Activated T-helper 1 cell treated with anti-CD3 and anti-CD28 coated beads, Interleukin-12 subunit alpha, Interleukin-12 subunit beta, Interleukin-2, Interleukin-4 antibody, amounts not matched to agents 30 ng/mL and 10 ng/mL and 1 ng/mL, durations not matched to agents 14 hours and 24 hours and 36 hours (primary cell): ENCODE measurements around the gene SCYL1. TPM values are rescaled to one million over a fixed set of nuclear protein-coding genes. Genes with fewer than 3 reads are reported as not detected.

Experiments
- DNase-seq: peaks from one replicate; pipeline ENCODE4 v3.0.0; 2021; ENCODE audit warnings: low spot score
- H3K27ac Mint-ChIP-seq: one replicate; pipeline ENCODE4 v1.8.0; 2021; ENCODE audit warnings: mild to moderate bottlenecking, mixed read lengths
- H3K27me3 Mint-ChIP-seq: one replicate; pipeline ENCODE4 v1.8.0; 2022; ENCODE audit warnings: mild to moderate bottlenecking, moderate library complexity, mixed read lengths; ENCODE audit not compliant: insufficient read depth
- H3K36me3 Mint-ChIP-seq: one replicate; pipeline ENCODE4 v1.8.0; 2021; ENCODE audit warnings: low read depth, mixed read lengths
- H3K4me1 Mint-ChIP-seq: one replicate; pipeline ENCODE4 v1.8.0; 2021; ENCODE audit warnings: low read depth, mixed read lengths
- H3K4me3 Mint-ChIP-seq: one replicate; pipeline ENCODE4 v1.8.0; 2021; ENCODE audit warnings: mild to moderate bottlenecking, moderate library complexity, mixed read lengths
- H3K9me3 Mint-ChIP-seq: one replicate; pipeline ENCODE4 v1.8.0; 2021; ENCODE audit warnings: mixed read lengths
- intact Hi-C: fragments of 100-400 bp; cut with micrococcal nuclease; formaldehyde crosslinking; loops from one replicate; pipeline ENCODE4 v1.15.1; 2024
- total RNA-seq: library from RNA; stranded (reverse); gene quantifications from 2 replicates; pipeline ENCODE4 v1.2.3, GENCODE V29; 2022

The SCYL1 gene
- 103 and 109 TPM in 2 replicates for total RNA-seq

GRCh38 chr11:65524741-65525545 lies at the start of gene SCYL1:
Gene SCYL1, plus strand, starts transcription at chr11:65525083. Its CDS starts 71 bp downstream, at chr11:65525154.
- peaks cover 46% of the 10 kb centered on the region for H3K4me1 Mint-ChIP-seq

DNA sequence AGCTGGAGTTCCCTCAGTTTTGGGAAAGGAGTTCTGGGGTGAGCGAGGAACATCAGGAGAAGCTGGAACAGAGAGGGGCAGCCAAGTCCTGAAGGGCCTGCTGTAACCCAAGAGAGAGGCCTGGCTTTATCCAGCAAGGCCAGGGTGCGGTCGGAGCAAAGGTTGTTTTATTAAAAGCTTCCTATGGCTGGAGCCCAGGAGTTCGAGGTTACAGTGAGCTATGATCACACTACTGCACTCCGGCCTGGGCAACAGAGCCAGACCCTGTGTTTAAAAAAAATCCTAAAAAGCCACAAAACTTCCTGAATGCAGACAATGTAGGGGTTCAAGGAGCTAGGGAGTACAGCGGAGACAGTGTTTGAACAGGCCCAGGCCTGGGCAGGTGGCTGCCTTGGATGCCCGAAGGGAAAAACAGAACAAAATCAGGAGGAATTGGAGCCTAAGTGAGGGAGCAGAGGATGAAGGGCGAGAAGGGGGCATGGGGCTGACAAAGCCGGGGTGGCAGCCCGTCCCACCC lies 48.2 kb upstream of the SCYL1 start:
- Mint-ChIP-seq H3K27me3 (peaks cover 1% of the 10 kb centered on the region), H3K4me1 (peaks cover 15% of the 10 kb centered on the region), H3K36me3 (peaks cover 3% of the 10 kb centered on the region), H3K4me3 (peak overlapping the region; percentile 99), H3K9me3 (no peaks in the 10 kb centered on the region), H3K27ac (peak overlapping the region; percentile 96)
- DNase-seq, result no peak
- intact Hi-C loops, result loop anchor here (1.0 to 5.0 kb wide), 5 partner anchors 11 to 599 kb away; partner anchors contain the start of gene EHD1

More at GRCh38 chr11:65524741-65525545, at the start of gene SCYL1:
- intact Hi-C loops, result loop anchor here (1.0 kb wide), 2 partner anchors 15 to 21 kb away; no protein-coding TSS in a partner anchor
- no peaks in the 10 kb centered on the region for H3K9me3 Mint-ChIP-seq
- peak; percentile 71 for DNase-seq
- peaks cover 15% of the 10 kb centered on the region for H3K36me3 Mint-ChIP-seq
- H3K27ac Mint-ChIP-seq, result peak within 1 kb of the TSS; percentile 82
- no peaks in the 10 kb centered on the region for H3K27me3 Mint-ChIP-seq
- H3K4me3 Mint-ChIP-seq, result peak within 1 kb of the TSS; percentile 89

DNA sequence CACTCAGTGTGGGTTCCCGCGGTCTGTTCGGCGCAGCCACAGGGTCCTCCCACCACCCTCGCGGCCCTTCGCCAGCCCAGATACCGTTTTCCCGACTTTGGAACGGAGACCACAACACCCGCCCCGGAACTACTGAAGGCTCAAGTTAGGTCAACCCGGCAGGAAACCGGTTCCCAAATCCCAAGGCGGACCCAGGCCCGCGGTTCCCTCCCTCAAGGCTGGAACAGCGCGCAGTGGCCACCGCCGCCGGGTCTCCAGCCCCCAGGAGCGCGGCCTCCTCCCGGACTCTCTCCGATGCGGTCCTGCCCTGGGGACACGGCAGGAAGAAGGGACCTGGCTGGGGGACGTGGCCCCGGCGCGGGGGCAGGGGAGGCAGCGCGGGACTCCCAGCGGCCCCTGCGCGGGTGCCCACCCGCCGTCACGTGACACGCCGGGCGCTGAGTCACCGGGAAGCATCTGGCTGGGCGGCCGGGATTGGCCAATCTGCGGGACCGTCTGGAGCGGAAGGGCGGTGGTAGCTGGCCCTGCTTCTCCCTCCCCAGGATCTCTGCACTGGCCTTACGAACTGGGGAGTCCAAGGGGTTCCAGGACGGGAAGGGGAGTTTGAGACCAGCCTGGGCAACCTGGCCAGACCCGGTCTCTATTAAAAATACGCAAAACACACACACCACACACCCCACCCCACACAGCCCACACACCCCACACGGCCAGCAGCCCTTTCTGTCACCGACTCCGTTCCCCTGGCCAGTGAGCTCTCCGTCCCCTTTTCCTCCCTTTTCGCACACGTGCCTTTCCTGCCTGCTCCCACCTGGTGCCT lies 47.5 kb upstream of the SCYL1 start:
- Mint-ChIP-seq H3K27ac (peak overlapping the region; percentile 100), H3K27me3 (peaks cover 4% of the 10 kb centered on the region), H3K4me3 (peak overlapping the region; percentile 99), H3K36me3 (peaks cover 3% of the 10 kb centered on the region), H3K9me3 (no peaks in the 10 kb centered on the region), H3K4me1 (peaks cover 9% of the 10 kb centered on the region)
- intact Hi-C loops, result loop anchor here (1.0 to 5.0 kb wide), 5 partner anchors 10 to 600 kb away; partner anchors contain the start of gene EHD1
- peak; percentile 89 for DNase-seq

- H3K36me3 Mint-ChIP-seq, result peaks cover 3% of the 10 kb centered on the region
- peak overlapping the region; percentile 23 for H3K27ac Mint-ChIP-seq
- intact Hi-C loops, result loop anchor here (5.0 kb wide), 1 partner anchor 601 kb away; the partner anchor contains the start of gene EHD1
- DNase-seq, result no peak
- no peaks in the 10 kb centered on the region for H3K9me3 Mint-ChIP-seq
- peaks cover 6% of the 10 kb centered on the region for H3K27me3 Mint-ChIP-seq
- H3K4me1 Mint-ChIP-seq, result peaks cover 9% of the 10 kb centered on the region
- H3K4me3 Mint-ChIP-seq, result peak overlapping the region; percentile 63
Measured at GRCh38 chr11:65478388-65479183, 46.3 kb upstream of the SCYL1 start.

DNA sequence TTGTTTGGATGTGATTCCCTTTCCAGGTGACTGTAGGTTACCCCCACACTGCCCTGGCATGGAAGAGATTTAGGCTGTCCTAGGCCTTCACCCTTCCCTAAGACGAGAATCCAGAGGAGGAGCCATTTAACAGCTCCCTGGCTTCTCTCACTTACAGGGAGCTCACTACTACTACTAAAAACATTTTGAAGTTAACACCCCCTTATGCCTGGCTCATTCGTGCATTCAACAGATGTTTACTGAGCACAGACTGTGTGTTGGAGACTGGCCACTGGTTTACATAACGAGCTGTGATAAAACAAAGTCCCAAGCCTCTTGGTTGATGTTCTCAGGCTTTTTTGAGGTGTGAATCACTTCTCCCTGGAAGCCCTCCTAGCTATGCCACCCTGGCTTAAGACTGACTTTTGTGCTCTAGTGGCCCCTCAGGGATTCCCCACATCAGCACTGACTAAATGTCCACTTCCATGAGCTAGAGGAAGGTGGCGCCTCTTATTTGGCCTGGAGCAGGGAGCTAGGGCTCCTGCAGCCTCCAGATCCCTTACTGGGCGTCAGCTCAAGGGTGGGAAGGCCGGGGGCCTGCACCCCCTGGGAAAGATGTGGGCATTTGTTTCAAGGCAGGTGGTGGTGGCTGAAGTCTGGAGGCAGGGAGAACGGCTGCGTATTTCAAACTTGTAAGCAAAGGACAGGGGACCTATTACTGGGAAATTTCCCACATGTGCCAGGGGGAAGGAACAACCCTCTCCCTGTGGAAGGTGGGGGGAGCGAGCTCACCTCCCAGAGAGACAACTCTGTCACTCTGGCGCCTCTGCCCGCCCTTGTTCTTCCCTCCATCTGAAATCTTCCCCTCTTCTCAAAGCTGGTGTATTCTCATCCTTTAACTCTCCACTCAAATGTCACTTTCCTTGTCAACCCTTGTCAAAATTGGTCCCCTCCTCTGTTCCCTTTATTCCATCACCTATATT lies 45.4 kb upstream of the SCYL1 start:
- no peak for DNase-seq
- peak overlapping the region; percentile 29 for H3K27ac Mint-ChIP-seq
- H3K27me3 Mint-ChIP-seq, result peaks cover 6% of the 10 kb centered on the region
- peaks cover 9% of the 10 kb centered on the region for H3K4me1 Mint-ChIP-seq
- intact Hi-C loops, result loop anchor here (5.0 kb wide), 1 partner anchor 602 kb away; the partner anchor contains the start of gene EHD1
- no peak overlapping the region for H3K4me3 Mint-ChIP-seq
- H3K36me3 Mint-ChIP-seq, result peaks cover 3% of the 10 kb centered on the region
- H3K9me3 Mint-ChIP-seq, result no peaks in the 10 kb centered on the region

- Mint-ChIP-seq H3K9me3 (no peaks in the 10 kb centered on the region), H3K27ac (no peak overlapping the region), H3K4me3 (no peak overlapping the region), H3K4me1 (peaks cover 5% of the 10 kb centered on the region), H3K36me3 (no peaks in the 10 kb centered on the region), H3K27me3 (peaks cover 6% of the 10 kb centered on the region)
- intact Hi-C loops, result no loop called here
- DNase-seq, result no peak
Measured at GRCh38 chr11:65482306-65482850, 42.5 kb upstream of the SCYL1 start.

- DNase-seq, result no peak
- no peak overlapping the region for H3K27ac Mint-ChIP-seq
- intact Hi-C loops, result no loop called here
- no peaks in the 10 kb centered on the region for H3K9me3 Mint-ChIP-seq
- H3K27me3 Mint-ChIP-seq, result peaks cover 6% of the 10 kb centered on the region
- H3K36me3 Mint-ChIP-seq, result no peaks in the 10 kb centered on the region
- H3K4me3 Mint-ChIP-seq, result no peak overlapping the region
- H3K4me1 Mint-ChIP-seq, result peaks cover 30% of the 10 kb centered on the region
Measured at GRCh38 chr11:65485920-65486219, 39.0 kb upstream of the SCYL1 start.

DNA sequence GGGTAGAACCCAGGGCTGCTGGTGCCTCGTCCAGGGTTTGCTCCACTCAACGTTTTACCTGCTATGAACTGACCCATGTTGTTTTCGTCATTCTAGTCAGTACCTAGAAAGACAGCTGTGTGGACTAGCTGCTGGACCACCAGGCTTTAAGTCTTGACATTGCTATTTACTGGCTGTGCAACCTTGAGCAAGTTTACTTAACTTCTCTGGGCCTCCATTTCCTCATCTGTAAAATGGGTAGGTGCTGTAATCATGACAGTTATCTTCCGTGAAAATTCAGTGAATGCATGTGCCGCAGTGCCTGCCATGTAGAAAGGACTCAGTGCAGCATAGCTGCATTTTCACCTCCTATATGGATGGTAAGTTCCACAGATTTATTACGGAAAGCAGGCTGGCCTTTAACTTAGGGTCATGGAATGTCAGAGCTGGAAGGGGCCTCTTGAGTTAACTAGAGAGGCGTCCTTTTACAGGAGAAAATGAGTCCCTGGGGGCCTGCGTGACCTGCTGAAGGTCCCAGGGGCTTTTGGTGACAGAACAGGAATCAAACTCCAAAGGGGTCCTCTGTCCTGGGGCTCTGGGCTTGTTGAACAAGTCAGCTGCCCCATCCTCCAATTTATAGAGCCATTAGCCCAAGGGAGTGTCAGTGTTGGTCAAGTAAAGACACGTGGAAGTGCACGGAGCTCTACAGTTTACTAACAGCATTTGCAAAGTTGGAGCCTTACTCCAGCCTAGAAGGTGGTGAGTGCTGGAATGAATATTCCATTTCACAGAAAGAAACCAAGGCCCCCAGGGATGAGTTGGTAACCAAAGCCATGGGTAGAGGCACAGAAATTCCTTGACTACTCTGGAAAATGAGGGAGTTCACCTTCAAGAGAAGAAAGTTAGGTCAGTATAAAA lies 38.1 kb upstream of the SCYL1 start:
- peaks cover 39% of the 10 kb centered on the region for H3K4me1 Mint-ChIP-seq
- intact Hi-C loops, result loop anchor here (1.0 kb wide), 1 partner anchor 10 kb away; no protein-coding TSS in a partner anchor
- H3K27ac Mint-ChIP-seq, result peak overlapping the region; percentile 85
- H3K4me3 Mint-ChIP-seq, result no peak overlapping the region
- no peak for DNase-seq
- H3K9me3 Mint-ChIP-seq, result no peaks in the 10 kb centered on the region
- no peaks in the 10 kb centered on the region for H3K36me3 Mint-ChIP-seq
- H3K27me3 Mint-ChIP-seq, result peaks cover 5% of the 10 kb centered on the region

DNA sequence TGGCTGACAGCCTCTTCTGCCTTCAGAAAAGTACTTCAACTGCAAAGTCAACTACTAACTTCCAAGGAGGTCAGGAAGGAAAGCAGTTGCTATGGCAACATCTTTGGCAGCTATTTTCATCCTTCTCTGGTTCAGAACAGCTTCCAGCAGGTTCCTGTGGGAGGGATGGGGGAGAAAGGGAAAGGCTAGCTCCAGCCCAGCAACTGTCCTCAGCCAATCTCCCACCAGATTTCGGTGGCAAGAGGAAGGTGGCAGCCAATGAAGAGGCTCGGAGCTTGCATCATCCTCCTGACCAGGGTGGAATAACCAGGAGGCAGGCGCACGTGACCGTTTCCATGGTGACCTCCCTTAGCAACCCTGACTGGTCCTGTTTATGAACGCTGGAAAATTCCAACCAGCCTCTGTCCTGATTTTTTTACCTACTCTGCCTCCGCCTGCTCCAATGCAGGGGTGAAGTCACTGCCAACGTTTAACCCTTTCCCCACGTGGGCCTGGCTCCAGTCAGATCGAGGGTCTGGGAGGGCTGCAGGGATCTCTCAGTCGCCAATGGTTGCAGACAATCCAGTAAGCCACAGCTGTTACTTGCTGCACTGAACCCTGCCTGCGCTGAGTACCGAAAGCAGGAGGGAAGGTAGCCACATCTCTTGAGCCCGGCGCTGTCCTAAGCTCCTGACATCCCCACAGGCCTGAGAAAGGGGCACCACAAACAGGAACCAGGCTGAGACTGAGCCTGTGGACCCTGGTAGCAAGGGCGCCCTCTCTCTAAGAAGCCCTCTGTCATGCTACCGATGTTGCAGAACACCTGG lies 37.2 kb upstream of the SCYL1 start:
- H3K9me3 Mint-ChIP-seq, result no peaks in the 10 kb centered on the region
- intact Hi-C loops, result loop anchor here (1.0 kb wide), 1 partner anchor 10 kb away; no protein-coding TSS in a partner anchor
- no peaks in the 10 kb centered on the region for H3K36me3 Mint-ChIP-seq
- peak overlapping the region; percentile 85 for H3K27ac Mint-ChIP-seq
- H3K27me3 Mint-ChIP-seq, result no peaks in the 10 kb centered on the region
- DNase-seq, result no peak
- H3K4me3 Mint-ChIP-seq, result peak overlapping the region; percentile 47
- H3K4me1 Mint-ChIP-seq, result peaks cover 48% of the 10 kb centered on the region
